Lower leg skin (tissue), 4 donors: ENCODE measurements around the gene THSD4. TPM values are rescaled to one million over a fixed set of nuclear protein-coding genes. Genes with fewer than 3 reads are reported as not detected.

ENCODE experiments used
- DNase-seq, 2 donors: peaks; one replicate each; pipeline ENCODE4 v3.0.0-alpha.2; 2019; ENCODE audit warnings: low spot score in 2 of 2
- H3K4me3 ChIP-seq: fragments of 200-600 bp; sonication (generic); 2 replicates; pipeline ENCODE4 v1.5.1; 2017; ENCODE audit warnings: mild to moderate bottlenecking, low read depth; ENCODE audit not compliant: poor library complexity, severe bottlenecking
- POLR2A ChIP-seq, 2 donors: fragments of 450-650 bp; IDR thresholded peaks; one replicate each; pipeline ENCODE4 v1.6.1; 2016 to 2017; ENCODE audit warnings: antibody characterized with exemption in 2 of 2, mild to moderate bottlenecking in 1 of 2, moderate library complexity in 1 of 2
- WGBS, 2 donors: methylation state at CpG; one replicate each; pipeline ENCODE4 v1.1.5; 2018; 5-methylcytosine and 5-hydroxymethylcytosine counted together
- intact Hi-C: fragments of 100-400 bp; cut with DNase I; formaldehyde crosslinking; loops from one replicate; pipeline ENCODE4 v1.15.0; 2023; ENCODE audit warnings: low total_unique reads
- total RNA-seq, 4 donors: library from RNA; depleted of rRNA; stranded (reverse); fragments of >200 nt; gene quantifications; one replicate each; pipeline ENCODE4 v1.1.0, GENCODE V29; 2016
- TF ChIP-seq, protein P1 (sequence below), 3 donors: fragments of 450-650 bp; IDR thresholded peaks; one replicate each; pipeline ENCODE4 v1.5.1; 2016; ENCODE audit warnings: antibody characterized with exemption in 3 of 3, mild to moderate bottlenecking in 3 of 3, moderate library complexity in 2 of 3

THSD4 gene
- total RNA-seq, 4 donors from 2014 or later = 9.3 to 39.2 (median 32.8) TPM

DNA sequence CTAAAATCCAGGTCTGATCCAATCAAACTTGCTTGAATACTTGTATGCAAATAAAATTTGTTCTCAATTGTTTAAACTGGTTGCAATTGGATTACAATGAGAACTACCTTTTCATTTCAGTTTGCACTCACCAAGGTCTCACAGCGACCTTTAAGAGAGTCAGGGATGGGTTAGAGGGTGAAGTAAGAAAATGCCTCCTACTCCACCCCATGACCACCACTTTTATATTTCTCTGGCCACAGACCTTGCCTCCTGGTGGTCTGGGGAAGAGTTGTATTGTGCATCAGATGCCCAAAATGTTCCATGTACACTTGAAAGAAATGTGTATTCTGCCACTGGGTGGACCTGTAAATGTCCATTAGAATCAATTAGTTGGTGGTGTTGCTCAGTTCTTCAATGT lies 16.4 kb upstream of the THSD4 start:
- TF ChIP-seq, protein P1, sequence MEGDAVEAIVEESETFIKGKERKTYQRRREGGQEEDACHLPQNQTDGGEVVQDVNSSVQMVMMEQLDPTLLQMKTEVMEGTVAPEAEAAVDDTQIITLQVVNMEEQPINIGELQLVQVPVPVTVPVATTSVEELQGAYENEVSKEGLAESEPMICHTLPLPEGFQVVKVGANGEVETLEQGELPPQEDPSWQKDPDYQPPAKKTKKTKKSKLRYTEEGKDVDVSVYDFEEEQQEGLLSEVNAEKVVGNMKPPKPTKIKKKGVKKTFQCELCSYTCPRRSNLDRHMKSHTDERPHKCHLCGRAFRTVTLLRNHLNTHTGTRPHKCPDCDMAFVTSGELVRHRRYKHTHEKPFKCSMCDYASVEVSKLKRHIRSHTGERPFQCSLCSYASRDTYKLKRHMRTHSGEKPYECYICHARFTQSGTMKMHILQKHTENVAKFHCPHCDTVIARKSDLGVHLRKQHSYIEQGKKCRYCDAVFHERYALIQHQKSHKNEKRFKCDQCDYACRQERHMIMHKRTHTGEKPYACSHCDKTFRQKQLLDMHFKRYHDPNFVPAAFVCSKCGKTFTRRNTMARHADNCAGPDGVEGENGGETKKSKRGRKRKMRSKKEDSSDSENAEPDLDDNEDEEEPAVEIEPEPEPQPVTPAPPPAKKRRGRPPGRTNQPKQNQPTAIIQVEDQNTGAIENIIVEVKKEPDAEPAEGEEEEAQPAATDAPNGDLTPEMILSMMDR (IDR thresholded peaks at IDR 0.05) = no peak
- TF ChIP-seq POLR2A (IDR thresholded peaks at IDR 0.05) = no peak
- no peak for DNase-seq
- WGBS, 2 donors = 93 to 100% methylated on average over 1 of the region's 1 CpG

GRCh38 chr15:71103102-71103676 lies 12.1 kb upstream of the THSD4 start:
- TF ChIP-seq, protein P1 (IDR thresholded peaks at IDR 0.05) = no peak
- TF ChIP-seq POLR2A (IDR thresholded peaks at IDR 0.05) = no peak
- intact Hi-C loops = no loop called here
- no peak overlapping the region for H3K4me3 ChIP-seq
- DNase-seq = no peak
- WGBS, 2 donors = 59 to 71% methylated on average over 2 of the region's 2 CpGs

More for the DNA sequence above, 16.4 kb upstream of the THSD4 start:
- intact Hi-C loops = no loop called here
- H3K4me3 ChIP-seq = no peak overlapping the region

- TF ChIP-seq POLR2A (IDR thresholded peaks at IDR 0.05) = no peak
- TF ChIP-seq, protein P1 (IDR thresholded peaks at IDR 0.05) = no peak
- no peak for DNase-seq
- WGBS, 2 donors = 94 to 95% methylated on average over 7 of the region's 7 CpGs
These were observed 10.6 kb upstream of the THSD4 start for GRCh38 chr15:71104636-71105035.

GRCh38 chr15:71105444-71105843 lies 9.8 kb upstream of the THSD4 start:
- H3K4me3 ChIP-seq = no peak overlapping the region
- intact Hi-C loops = no loop called here
- TF ChIP-seq POLR2A (IDR thresholded peaks at IDR 0.05) = no peak
- TF ChIP-seq, protein P1 (IDR thresholded peaks at IDR 0.05) = no peak
- 85% methylated on average over 2 of the region's 2 CpGs for WGBS, 2 donors
- DNase-seq = no peak

More at GRCh38 chr15:71104636-71105035, 10.6 kb upstream of the THSD4 start:
- H3K4me3 ChIP-seq = no peak overlapping the region
- intact Hi-C loops = no loop called here

DNA sequence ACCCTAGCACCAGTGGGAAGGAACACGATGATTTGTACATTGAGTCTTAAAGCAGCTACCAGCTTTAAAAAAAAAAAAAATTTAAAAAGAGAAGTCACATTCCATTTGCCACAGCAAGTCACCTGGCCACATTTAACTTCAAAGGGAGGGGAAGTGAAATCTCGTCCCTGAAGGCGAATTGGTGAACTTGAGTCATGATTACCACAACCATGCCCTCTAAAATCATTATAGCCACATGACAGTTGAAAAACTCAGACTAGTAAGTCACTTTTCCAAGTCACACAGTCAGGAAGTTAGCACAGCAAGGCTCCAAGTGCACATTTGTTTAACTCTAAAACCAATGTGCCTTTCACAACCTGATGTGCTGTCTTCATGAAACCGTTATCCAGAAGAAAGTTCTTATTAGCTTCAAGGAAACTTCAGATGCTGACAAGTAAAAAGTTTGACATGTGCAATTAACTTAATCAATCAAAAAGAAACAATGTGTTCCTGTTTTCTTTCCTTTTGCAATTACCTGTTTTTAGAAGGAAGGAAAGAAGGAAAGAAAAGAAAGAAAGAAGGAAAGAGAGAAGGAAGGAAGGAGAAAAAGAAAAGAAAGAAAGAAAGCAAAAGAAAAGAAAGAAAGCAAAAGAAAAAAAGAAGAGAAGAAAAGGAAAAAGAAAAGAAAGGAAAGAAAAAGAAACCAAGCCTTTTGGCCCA lies 8.3 kb upstream of the THSD4 start:
- 65 to 68% methylated on average over 4 of the region's 4 CpGs for WGBS, 2 donors
- DNase-seq = no peak
- no peak overlapping the region for H3K4me3 ChIP-seq
- TF ChIP-seq, protein P1 (IDR thresholded peaks at IDR 0.05) = no peak
- no peak for TF ChIP-seq POLR2A (IDR thresholded peaks at IDR 0.05)
- intact Hi-C loops = no loop called here
